Adrenal gland (tissue), 12 donors: ENCODE data around the gene BRD2. TPM values are rescaled to one million over a fixed set of nuclear protein-coding genes. Genes with fewer than 3 reads are reported as not detected.
A peak's percentile ranks its signal among the peaks of the same experiment; 100 is the strongest.

Experiments
- DNase-seq, 7 donors: peaks; one replicate each; pipeline ENCODE4 v3.0.0-alpha.2; 2019 to 2020
- H3K27ac ChIP-seq, 5 donors: fragments of 200-600 bp; sonication (generic) in 4 of 5; 1 replicate in 3 of 5; 2 replicates in 2 of 5; pipeline versions ENCODE4 v1.5.1 to v1.8.0; 2016 to 2020; ENCODE audit warnings: mild to moderate bottlenecking in 1 of 5
- H3K27me3 ChIP-seq: fragments of 200-600 bp; 2 replicates; pipeline ENCODE4 v1.8.0; 2021
- H3K36me3 ChIP-seq, 2 donors: fragments of 200-600 bp; replicated peaks in 1 of 2; 1 replicate in 1 of 2; 2 replicates in 1 of 2; pipeline versions ENCODE4 v1.5.1 to v1.8.0; 2018 to 2022
- H3K4me1 ChIP-seq, 2 donors: fragments of 200-600 bp; replicated peaks in 1 of 2; 1 replicate in 1 of 2; 2 replicates in 1 of 2; pipeline versions ENCODE4 v1.5.1 to v1.8.0; 2018 to 2021
- H3K4me3 ChIP-seq, 4 donors: fragments of 200-600 bp; sonication (generic) in 3 of 4; one replicate each; pipeline ENCODE4 v1.5.1; 2016 to 2018
- H3K9me3 ChIP-seq, 3 donors: fragments of 200-600 bp; sonication (generic) in 1 of 3; replicated peaks in 1 of 3; 1 replicate in 2 of 3; 2 replicates in 1 of 3; pipeline versions ENCODE4 v1.5.1 to v1.8.0; 2016 to 2021
- POLR2A ChIP-seq, 2 donors: fragments of 450-650 bp; IDR thresholded peaks; one replicate each; pipeline ENCODE4 v1.6.1; 2017; ENCODE audit warnings: antibody characterized with exemption in 2 of 2, mild to moderate bottlenecking in 2 of 2, moderate library complexity in 1 of 2
- WGBS, 4 donors: extraction: QIAGEN DNeasy Blood & Tissue Kit in 2 of 4; methylation state at CpG; one replicate each; pipeline versions ENCODE4 v1.1.5 to v1.1.7; 2013 to 2017; 5-methylcytosine and 5-hydroxymethylcytosine counted together
- intact Hi-C, 2 donors: fragments of 100-400 bp; cut with DNase I; formaldehyde crosslinking; loops; one replicate each; pipeline versions ENCODE4 v1.14.1 to v1.15.0; 2022 to 2023
- polyA plus RNA-seq, 3 donors: library from polyadenylated mRNA; stranded (reverse); fragments of 200-250 nt in 2 of 3; fragments of 350-450 nt in 1 of 3; fragmentation: Illumina TruSeq in 1 of 3; extraction: RNeasy Lipid Tissue Mini Kit (QIAGEN cat#74804) in 1 of 3; gene quantifications; one replicate each; pipeline ENCODE4 v1.2.3, GENCODE V29; 2013 to 2014
- total RNA-seq, 9 donors: library from RNA; depleted of rRNA in 4 of 9; stranded (reverse); fragments of >200 nt in 4 of 9; fragments of 120-200 nt in 1 of 9; fragmentation: NEBNext Ultra II Directional in 1 of 9; extraction: Animal tissue kit (Norgen Biotek cat#: 25700) in 1 of 9; gene quantifications; one replicate each; pipeline versions ENCODE4 v1.1.0 to v1.2.4, GENCODE V29; 2013 to 2023
- TF ChIP-seq, protein P1 (sequence below), 6 experiments: fragments of 450-650 bp in 4 of 6; fragments of 200-600 bp in 2 of 6; sonication (generic) in 1 of 6; IDR thresholded peaks; 1 replicate in 5 of 6; 2 replicates in 1 of 6; pipeline versions ENCODE4 v1.5.1 to v1.8.0; 2016 to 2021; ENCODE audit warnings: antibody characterized with exemption in 6 of 6, mild to moderate bottlenecking in 2 of 6, moderate library complexity in 1 of 6
- donor health status: healthy with polysubstance abuse.
- donor health status: Bipolar disorder and iron deficiency.
- donor health status: DM: yes; HTN: yes; CAD: no.
- donor health status: DM: no; HTN: no; CAD: no.
- donor health status: DM: no; HTN: no; CAD: no.
- donor health status: DM: yes; HTN: yes; CAD: no.

BRD2 gene
- total and polyA plus RNA-seq, 12 donors = 127 to 288 (median 152) TPM

DNA sequence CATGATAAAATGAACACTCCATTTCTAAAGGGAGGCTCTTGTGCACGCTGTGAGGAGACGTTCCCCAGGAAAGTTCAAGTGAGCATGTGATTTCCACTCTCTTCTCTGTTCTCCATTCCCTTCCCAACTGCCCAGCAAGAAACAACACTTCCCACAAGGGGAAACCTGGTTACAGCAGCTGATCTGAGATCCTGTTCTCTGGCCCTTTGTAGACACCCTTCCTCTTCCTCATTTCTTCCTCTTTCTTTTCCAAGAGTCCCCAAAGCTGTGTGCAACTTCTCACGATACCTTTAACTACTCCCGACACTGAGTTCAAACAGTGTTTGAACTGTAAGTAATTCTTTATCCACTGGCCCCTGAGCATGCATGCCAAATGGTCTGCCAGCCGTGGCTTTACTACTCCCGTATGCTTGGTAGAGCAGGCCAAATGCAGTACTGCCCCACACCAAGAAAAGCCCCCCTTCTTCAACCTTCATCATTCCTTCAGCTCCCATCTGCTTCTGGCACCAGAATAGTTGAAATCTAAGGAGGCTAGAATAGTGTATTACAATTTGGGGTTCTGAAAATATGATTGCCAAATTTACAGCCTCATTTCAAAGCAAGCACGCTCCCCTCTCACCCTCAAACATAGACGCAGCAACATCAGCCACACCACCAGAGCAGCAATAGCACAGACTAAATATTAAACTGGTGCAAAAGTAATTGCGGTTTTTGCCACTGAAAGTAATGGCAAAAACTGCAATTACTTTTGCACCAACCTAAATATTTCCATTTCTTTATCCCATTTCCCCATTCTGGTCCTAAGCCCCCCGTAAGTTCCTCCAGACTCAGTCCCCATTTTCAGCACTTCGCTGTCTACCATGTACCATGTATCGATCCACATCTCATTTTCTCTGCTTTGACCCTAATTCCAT, 31.9 kb upstream of the BRD2 start:
- H3K27me3 ChIP-seq = no peaks in the 10 kb centered on the region
- no peak for DNase-seq
- H3K36me3 ChIP-seq = no peaks in the 10 kb centered on the region
- H3K4me1 ChIP-seq = peaks cover 5 to 17% of the 10 kb centered on the region in 2 donors
- H3K4me3 ChIP-seq = no peak overlapping the region
- H3K27ac ChIP-seq = peak overlapping the region in 3 of 5 donors; percentile 22 to 79 (median 59)
- TF ChIP-seq POLR2A (IDR thresholded peaks at IDR 0.05) = no peak
- TF ChIP-seq, protein P1, sequence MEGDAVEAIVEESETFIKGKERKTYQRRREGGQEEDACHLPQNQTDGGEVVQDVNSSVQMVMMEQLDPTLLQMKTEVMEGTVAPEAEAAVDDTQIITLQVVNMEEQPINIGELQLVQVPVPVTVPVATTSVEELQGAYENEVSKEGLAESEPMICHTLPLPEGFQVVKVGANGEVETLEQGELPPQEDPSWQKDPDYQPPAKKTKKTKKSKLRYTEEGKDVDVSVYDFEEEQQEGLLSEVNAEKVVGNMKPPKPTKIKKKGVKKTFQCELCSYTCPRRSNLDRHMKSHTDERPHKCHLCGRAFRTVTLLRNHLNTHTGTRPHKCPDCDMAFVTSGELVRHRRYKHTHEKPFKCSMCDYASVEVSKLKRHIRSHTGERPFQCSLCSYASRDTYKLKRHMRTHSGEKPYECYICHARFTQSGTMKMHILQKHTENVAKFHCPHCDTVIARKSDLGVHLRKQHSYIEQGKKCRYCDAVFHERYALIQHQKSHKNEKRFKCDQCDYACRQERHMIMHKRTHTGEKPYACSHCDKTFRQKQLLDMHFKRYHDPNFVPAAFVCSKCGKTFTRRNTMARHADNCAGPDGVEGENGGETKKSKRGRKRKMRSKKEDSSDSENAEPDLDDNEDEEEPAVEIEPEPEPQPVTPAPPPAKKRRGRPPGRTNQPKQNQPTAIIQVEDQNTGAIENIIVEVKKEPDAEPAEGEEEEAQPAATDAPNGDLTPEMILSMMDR (IDR thresholded peaks at IDR 0.05) = no peak
- no peaks in the 10 kb centered on the region for H3K9me3 ChIP-seq
- intact Hi-C loops = loop anchor here in 1 of 2 donors (10.0 kb wide), 1 partner anchor 52 kb away; no protein-coding TSS in a partner anchor
- WGBS, 4 donors = 73 to 79% (median 76%) methylated on average over 12 of the region's 12 CpGs

DNA sequence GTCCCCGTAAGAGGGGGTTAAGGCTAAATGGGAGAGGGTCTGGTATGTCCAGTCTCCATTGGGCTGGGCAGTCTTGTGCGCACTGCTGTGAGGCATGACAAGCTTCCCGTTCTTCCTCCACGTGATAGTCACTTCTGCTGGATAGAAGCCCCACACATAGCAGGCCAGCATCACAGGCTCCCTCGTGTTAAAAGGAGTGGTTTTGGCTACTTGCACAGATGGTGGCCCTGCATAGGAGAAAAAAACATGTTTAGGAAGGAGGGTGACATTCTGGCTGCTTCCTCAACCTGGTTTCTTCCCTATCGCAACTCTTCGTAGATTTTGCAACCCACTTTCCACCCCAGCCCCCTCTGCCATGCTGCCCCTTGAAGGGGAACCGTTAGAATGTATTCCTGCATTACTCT, 31.2 kb upstream of the BRD2 start:
- Histone ChIP-seq H3K4me1 (peaks cover 6 to 11% of the 10 kb centered on the region in 2 donors), H3K4me3 (no peak overlapping the region), H3K27me3 (no peaks in the 10 kb centered on the region), H3K36me3 (no peaks in the 10 kb centered on the region), H3K27ac (peak overlapping the region in 3 of 5 donors; percentile 22 to 79 (median 59)), H3K9me3 (no peaks in the 10 kb centered on the region)
- TF ChIP-seq POLR2A (IDR thresholded peaks at IDR 0.05) = no peak
- 70 to 85% (median 75%) methylated on average over 8 of the region's 8 CpGs for WGBS, 4 donors
- intact Hi-C loops = loop anchor here in 1 of 2 donors (10.0 kb wide), 1 partner anchor 52 kb away; no protein-coding TSS in a partner anchor
- peak in 4 of 7 donors; percentile 35 to 66 (median 45) for DNase-seq

DNA sequence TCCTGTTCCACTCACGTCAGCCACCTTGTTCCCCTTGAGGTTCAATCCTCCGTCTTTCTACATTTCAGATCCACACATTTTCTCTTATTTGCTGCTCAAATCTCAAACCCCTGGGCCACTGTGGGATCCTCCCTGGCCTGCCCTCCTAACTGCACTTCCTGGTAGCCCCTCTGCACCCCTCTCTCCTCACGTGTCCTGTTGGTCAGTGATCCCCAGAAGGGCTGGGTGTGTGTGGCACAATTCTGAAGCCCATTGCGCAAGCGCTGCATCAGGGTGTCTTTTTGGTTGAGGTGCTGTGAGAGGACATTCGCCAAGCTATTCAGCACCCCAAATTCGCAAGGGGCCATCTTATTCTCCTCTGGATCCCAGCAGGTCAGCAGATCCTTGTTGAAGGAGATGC, 29.9 kb upstream of the BRD2 start:
- TF ChIP-seq POLR2A (IDR thresholded peaks at IDR 0.05) = no peak
- TF ChIP-seq, protein P1 (IDR thresholded peaks at IDR 0.05) = no peak
- Histone ChIP-seq H3K9me3 (no peaks in the 10 kb centered on the region), H3K36me3 (no peaks in the 10 kb centered on the region), H3K27me3 (no peaks in the 10 kb centered on the region), H3K27ac (peak overlapping the region in 2 of 5 donors; percentile 3 to 79), H3K4me1 (peaks cover 6 to 11% of the 10 kb centered on the region in 2 donors), H3K4me3 (no peak overlapping the region)
- WGBS, 4 donors = 78 to 88% (median 84%) methylated on average over 7 of the region's 7 CpGs
- DNase-seq = no peak
- intact Hi-C loops = loop anchor here in 1 of 2 donors (10.0 kb wide), 1 partner anchor 54 kb away; no protein-coding TSS in a partner anchor

DNA sequence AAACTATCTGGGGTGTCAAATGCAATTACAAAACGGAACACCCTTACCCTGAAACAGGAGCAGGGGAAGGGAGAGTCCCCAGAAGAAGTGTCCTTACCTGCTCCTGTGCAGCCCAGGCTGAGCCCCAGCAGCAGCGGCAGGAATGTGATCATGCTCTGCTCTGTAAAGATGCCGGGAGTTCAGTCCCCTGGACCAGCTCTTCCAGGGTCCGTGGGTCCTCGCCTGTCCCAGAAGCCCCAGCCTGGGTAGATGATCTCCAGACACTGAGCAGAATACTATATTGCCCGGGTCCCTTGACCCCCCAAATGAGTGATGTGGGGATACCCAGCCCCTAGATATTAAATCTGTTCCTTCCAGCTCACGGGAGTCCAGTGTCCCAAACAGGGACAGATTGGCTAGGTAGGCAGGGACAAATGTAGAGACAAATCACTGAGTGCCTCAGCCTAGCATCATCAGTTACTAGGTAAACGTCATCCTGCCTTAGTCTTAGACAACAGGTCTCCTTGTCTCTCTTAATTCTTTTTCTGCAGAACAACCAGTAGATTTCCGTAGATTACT, 27.7 kb upstream of the BRD2 start, which contains the start of gene HLA-DMB:
TSS of gene HLA-DMB (minus strand) at position 373 of the 558 bp plus-strand sequence. CDS start at position 152, 221 bp downstream.
- H3K27me3 ChIP-seq = no peaks in the 10 kb centered on the region
- peak within 1 kb of the TSS in 3 of 4 donors; percentile 50 to 65 (median 53) for H3K4me3 ChIP-seq
- H3K36me3 ChIP-seq = no peaks in the 10 kb centered on the region
- intact Hi-C loops = no loop called here
- TF ChIP-seq POLR2A (IDR thresholded peaks at IDR 0.05) = peak in 1 of 2 donors; percentile 73
- TF ChIP-seq, protein P1 (IDR thresholded peaks at IDR 0.05) = peak in 1 of 6 experiments; percentile 6
- H3K4me1 ChIP-seq = peaks cover 6 to 11% of the 10 kb centered on the region in 2 donors
- 7 to 10% (median 9%) methylated on average over 4 to 9 of the region's 9 CpGs for WGBS, 4 donors
- no peaks in the 10 kb centered on the region for H3K9me3 ChIP-seq
- DNase-seq = peak; percentile 69 to 86 (median 79)
- H3K27ac ChIP-seq = peak within 1 kb of the TSS; percentile 64 to 85 (median 73)
